Glomerular visceral epithelial cell (primary cell): Measurements from ENCODE around the gene LAMA5.

Experiments
- DNase-seq: peaks from one replicate; pipeline ENCODE4 v3.0.0-alpha.2; 2016; ENCODE audit errors: extremely low spot score

The LAMA5 gene

DNA sequence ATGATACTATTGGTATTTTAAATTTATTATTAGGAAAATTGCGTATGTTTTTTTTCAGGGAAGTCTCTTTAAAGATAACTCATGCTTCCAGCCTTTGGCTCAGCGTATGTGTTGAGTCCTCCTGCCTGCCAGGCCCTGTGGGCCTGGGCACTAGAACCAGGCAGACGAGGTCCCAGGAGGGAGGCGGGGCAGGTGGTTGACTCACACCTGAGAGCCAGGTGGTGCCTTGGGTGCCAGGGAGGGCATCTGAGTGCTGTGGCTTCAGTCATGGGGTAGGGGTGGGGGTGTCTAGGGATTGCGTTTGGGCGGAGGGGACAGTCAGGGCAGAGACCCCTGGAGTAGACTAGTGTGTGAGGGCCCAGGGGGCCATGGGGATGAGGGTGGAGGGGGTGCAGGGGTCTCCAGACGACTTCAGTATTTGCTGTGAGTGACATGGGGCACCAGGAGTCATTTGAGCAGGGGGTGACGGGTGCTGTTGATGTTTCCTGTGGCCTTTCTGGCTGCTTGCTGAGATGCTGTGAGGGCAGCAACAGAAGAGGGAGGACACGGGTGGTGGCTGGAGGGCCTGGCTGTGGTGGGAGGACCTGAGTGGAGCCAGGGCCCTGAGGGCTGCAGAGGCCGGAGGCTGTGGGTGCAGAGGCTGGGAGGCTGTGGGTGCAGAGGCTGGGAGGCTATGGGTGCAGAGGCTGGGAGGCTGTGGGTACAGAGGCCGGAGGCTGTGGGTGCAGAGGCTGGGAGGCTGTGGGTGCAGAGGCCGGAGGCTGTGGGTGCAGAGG, 79.2 kb downstream of the LAMA5 start:
- DNase-seq, result no peak

DNA sequence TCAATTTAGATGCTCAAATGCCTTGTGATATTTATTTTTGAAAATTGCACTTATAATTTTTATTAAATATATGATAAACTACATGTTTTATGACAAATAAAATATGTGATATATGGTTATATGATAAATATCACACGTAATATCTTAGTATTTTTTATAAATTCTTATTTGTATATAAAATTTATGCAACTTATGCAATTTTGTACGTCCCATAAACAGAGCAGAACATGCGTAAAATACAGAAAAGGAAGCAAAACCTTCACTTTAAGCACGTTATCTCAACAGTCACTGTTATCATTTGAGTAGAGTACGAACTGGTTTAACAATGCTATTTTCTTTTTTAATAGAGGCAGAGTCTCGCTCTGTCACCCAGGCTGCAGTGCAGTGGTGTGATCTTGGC, 80.0 kb downstream of the LAMA5 start:
- DNase-seq, result no peak

DNA sequence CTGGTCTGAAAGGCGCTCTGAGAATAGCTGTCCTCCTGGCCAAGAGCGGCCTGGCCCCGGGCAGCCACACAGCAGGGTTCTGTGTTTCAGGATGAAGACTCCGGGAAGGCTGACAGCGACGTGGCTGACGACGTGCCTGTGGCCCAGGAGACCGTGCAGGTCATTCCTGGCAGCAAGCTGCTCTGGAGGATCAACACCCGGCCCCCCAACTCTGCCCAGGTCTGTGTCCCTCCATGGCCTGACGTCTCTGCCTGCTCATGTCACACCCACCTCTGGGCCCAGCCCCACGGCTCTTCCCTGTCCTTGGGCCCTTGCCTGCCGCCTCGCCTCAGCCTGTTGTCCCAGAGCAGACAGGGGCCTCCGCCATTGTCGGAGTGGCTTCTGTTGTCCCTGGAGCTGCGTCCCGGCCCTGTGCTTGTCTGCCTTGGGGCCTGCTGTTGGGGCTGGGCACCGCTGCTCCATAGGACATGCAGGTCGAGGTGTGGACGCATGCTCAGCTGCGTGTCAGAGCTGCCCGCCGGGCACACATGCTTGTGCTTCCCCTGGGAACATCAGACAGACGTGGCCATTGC, 80.5 kb downstream of the LAMA5 start:
- DNase-seq, result no peak

DNA sequence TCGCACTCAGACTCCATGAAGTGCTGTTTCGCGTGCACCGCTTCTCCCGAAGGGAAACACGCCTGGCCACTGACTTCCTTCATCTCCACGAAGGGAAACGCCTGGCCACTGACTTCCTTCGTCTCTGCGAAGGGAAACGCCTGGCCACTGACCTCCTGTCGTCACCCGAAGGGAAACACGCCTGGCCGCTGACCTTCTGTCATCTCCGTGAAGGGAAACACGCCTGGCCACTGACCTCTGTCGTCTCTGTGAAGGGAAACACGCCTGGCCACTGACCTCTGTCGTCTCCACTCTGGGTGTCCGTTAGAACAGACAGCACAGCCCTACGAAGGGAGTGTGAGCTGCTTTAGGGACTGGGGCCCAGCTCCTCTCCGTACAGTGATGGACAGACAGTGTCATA, 81.4 kb downstream of the LAMA5 start:
- DNase-seq, result no peak

DNA sequence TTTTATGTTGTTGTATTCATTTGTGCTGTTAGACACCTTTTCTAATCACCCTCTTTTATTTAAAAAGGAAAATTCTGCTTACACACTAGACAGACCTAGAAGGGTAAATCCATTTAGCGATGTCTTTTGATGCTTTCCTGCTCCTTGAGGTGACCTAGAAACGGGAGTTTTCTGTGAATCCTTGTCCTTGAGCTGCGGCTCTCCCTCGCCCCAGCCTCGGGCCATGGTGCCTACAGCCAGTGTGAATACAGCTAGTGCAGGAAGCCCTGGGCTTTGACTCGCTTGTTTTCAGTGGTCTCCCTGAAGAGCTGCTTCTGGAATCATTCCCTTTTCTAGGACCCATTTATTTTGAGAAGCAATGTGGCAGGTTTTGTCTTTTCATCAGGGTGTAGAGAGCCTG, 82.0 kb downstream of the LAMA5 start:
- no peak for DNase-seq

DNA sequence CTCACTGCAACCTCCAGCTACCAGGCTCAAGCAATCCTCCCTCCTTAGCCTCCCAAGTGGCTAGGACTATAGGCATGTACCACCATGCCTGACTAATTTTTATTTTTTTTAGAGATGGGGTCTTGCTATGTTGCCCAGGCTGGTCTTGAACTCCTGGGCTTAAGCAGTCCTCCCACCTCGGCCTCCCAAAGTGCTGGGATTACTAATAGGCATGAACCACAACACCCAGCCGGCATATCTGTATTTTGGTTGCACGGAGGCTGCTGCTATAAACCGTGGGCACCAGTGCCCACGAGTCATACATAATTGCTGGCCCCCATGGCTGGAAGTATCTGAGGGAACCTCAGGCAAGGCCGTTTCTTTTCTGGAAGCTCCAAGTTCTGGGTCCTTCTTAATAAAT, 82.7 kb downstream of the LAMA5 start:
- DNase-seq, result no peak

DNA sequence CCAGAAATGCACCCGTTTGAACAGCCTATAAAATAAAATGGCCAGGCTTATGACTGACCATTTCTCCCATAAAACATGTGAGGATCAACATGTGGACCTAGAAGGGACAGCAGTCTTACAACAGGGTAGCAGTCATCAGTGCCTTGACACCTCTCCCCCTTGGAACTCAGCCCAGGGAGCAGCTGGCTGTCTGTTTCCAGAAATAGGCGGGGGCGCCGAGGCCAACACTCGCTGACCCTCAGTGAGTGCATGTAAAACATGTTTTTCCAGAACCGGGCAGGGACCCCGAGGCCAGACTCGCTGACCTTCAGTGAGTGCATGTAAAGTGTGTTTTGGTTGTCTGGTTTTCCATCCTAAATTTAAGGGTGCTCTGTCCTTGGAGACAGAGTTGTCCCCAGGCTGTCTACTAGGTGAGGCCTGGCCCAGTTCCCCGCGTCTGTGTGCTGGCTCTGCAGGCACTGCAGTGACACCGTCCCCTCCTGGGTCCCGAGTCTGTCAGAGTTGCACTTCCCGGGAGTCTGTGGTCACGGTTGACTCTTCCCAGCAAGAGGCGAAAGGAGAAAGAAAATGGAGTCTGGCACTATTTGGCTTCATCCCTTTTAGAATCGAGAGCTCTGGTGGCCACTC, 84.1 kb downstream of the LAMA5 start:
- DNase-seq, result no peak

DNA sequence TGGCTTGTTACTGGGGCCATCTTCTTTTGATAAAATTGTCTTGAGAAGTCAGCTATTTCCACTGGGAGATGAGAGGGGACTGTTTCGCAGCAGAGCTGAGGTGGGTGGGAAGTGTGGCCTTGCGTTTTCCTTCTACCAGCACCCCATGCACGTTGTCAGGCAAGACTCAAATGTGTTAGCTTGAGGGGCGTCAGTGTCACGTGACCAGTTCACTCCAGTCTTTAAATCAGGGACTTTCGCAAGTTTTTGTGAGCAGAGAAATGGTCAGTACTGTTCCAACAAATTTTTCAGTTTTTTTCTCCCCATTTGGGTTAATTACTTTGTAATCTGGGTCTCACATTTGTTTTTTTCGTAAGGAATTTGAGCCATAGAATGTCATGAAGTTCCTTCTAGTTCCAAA, 85.0 kb downstream of the LAMA5 start:
- no peak for DNase-seq

DNA sequence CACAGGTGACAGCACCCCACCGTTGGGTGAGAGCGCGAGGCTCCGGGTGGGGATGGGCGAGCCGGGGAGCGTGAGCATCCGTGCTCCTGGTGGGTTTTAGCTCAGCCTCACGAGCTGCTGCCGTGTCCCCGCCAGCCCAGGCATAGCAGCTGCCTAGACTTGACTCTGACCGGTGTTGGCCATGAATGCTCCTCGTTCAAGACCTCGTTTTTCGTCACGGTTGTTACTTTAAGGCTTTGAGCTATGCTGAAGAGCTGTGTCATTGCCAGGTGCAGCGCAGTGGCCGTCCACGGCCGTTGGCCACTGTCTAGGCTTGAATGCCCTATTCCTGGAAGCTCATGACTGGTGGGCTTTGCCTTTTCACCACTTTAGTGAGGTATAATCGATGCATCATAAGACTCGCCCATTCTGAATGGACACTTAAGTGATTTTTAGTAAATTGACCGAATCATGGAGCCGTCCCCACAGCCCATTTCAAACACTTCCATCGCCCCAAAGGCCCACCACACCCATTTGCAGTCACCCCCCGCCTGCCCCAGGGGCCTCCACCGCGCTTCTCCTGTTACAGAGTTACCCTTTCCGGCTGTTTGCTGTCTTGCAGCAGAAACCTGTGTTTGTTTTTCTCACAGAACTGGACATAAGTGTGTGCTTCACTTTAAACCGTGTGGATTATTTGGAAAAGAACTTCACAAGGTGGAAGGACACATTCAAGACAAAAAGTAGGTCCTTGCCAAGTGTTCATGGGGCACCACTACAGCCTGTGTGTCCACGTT, 85.8 kb downstream of the LAMA5 start:
- no peak for DNase-seq

DNA sequence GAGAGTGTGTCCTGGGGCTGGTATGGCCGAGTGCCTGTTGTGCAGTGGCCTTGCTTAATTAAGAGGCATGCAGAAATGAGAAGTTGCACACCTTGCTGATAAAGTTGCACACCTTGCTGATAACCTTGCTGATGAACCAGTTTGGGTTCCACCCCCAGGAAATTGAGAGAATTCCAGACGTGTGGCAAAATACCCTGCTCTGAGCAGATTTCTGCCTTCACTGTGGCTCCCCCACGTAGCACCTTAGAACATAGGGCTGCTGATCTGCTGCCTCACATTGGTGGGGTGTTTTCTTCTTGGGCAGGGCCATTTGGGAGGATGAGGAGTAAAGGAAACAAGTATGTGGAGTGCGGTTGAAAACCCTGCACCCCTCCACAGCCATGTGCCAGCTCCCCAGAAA, 86.8 kb downstream of the LAMA5 start:
- no peak for DNase-seq

DNA sequence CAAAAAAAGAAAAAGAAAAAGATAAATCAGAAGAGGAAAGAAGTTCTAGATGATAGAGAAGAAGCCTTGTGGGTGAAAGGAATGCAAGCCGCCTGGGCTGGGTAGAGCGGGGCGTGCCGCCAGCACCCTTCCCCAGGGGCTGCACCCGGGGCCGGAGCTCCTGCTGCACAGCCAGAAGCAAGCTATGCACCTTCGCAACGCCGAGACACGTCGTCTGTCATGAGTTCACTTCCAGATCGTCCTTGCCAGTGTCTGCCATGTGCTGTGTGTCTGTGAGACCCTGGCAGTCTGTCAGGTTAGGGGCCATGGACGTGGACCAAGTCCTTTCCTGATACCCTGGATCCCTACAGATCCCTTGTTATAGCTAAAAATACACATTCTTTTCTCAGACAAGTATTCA, 89.9 kb downstream of the LAMA5 start:
- DNase-seq, result no peak

DNA sequence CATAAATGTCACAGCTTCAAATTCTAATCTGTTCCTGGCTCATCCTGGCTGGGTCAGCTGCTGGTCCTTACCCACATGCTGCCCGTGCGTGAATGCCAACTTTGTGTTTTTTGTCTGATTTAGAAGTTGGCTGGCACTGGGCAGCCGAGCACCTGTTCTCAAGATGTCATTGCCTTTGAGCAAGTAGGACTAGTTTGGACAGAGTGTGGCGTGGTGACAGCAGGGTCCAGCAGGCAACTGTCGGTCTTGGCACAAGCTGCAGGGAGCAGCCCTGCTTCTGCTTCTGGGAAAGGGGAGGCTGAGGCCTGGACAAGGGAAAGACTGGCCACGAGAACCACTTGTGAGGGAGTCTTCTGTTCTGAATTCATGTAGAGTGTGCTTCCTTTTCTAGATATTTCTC, 90.7 kb downstream of the LAMA5 start:
- DNase-seq, result no peak

DNA sequence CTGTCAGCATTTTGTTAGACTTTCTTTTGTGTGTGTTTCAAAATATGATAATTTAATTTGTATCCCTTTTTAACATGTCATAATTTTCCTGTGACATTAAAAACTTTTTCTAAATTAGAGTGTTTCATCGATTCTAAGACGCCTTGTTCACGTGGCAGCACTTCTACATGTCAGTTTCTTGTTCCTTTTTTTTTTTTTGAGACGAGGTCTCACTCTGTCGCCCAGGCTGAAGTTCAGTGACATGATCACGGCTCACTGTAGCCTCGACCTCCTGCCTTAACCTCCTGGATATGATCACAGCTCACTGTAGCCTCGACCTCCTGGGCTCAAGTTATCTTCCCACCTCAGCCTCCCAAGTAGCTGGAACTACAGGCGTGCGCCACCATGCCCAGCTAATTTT, 91.9 kb downstream of the LAMA5 start:
- DNase-seq, result no peak

DNA sequence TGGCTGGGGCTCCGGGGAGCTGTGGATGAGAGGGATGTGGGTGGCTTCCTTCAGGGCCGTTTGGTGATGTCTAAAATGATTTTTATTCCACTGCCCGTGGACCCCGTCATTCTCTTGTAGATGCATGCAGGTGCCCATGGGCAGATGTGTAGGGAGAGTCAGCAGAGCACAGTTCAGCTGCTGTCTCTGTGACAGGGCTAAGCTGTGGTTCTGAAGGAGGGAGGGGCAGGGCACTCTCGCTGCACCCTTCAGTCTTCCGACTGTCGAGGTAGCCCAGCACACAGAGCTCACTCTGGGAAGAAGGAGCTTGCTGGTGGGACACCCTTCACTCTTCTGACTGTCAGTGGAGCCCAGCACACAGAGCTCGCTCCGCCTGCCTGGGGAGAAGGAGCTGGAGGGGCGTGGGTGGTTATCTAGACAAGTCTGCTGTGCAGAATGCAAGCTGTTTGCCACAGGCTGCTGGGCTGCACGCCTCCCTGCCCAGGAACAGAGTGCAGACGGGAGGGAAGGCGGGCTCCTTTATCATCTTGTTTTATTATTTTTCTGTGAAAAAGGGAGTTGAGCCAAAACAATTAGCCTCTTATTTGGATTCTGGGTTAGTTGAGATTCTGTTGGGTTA, 92.7 kb downstream of the LAMA5 start:
- no peak for DNase-seq

DNA sequence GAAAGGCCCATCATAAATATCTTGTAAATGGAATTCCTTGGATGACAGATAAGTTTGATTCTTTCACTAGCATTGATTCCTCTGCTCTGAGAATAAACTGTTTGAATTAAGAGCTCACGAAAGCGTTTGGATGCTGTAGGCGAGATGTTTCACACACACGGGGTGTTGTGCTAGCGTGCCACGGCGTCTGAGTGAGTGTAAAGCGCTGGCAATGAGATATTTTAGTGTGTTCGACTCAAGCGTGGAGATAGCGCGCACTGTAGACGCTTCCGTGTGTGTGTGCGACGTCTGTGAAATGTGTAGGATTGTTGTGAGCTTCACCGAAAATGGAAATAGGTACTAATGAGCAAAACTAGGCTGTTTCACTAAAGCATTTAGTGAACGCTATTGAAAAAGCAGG, 93.7 kb downstream of the LAMA5 start:
- DNase-seq, result no peak

DNA sequence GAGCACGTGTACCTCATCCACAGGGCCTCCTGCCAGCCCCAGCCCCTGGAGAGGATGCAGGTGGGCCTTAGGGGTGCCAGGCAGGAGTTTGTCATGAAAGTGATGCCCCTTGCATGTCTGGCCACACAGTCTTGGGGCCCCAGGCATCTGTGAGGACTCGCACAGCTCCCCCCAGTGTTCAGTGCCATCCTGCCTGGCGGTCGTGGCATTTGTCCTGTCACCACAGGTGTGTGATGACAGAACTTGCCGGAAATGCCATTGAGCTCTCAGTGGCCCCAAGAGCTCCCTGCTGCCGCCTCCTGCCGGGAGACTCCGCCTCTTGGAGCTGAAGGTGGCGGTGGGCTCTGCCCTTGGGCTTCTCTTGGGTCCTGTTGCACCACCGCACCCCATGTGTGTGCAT, 94.9 kb downstream of the LAMA5 start:
- DNase-seq, result no peak

DNA sequence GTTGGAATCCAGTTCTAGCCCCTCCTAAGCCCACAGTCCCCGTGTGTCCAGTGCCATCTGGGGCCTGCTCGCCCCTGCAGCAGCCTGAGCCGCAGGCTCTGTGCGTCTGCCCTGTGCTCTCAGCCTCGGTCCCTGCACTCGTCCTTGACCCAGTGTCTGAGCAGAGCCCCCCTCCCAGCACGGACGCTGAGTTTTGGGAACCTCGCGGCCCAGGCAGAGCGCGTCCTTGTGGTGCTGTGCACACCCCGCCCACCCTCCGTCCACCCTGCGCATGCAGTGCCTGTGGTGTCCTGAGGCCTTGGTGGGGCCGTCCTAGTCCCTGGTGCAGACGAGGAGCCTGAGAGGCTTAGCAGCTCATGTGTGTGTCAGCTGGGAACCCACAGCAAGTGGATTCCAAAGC, 97.2 kb downstream of the LAMA5 start:
- no peak for DNase-seq

DNA sequence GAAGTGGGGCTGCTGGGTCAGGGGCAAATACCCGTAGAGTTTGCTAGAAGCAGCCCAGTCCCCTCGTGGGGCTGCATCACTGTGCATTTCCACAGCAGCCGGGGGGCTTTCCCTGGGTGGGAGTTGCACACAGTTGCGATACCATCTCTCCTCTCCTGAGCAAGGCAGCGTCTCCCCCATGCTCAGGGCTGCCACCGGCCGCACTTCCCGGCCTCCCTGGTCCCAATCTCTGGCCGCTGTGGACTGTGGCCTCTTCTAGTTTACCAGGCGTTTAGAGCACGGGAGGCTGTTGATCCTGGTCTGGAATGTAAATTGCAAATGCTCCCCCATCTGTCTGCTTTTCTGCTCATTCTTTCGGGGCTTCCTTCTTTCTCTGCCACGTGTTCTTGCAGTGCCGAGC, 97.7 kb downstream of the LAMA5 start:
- no peak for DNase-seq

DNA sequence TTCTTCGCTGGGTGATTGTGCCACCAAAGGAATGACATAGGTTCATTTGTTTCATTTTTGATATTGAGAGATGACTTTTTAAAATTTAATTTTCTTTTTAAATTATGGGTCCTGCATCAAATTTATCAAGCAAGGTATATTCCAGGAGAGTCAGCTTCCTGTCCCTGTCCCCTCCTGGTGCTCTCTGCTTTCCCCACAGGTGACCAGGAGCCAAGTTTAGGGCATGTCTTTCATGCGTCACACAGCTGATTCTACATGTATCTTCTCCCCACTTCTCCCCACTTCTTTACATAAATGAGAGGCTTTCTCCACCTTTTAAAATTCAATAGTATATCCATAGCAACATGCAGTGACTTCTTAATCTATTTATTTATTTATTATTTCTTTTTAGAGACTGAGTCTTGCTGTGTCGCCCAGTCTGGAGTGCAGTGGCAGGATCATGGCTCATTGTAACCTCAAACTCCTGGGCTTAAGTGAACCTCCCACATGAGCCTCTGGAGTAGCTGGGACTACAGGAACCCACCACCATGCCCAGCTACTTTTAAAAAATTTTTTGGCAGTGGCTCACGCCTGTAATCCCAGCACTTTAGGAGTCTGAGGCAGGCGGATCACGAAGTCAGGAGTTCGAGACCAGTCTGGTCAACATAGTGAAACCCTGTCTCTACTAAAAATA, 98.7 kb downstream of the LAMA5 start:
- no peak for DNase-seq

DNA sequence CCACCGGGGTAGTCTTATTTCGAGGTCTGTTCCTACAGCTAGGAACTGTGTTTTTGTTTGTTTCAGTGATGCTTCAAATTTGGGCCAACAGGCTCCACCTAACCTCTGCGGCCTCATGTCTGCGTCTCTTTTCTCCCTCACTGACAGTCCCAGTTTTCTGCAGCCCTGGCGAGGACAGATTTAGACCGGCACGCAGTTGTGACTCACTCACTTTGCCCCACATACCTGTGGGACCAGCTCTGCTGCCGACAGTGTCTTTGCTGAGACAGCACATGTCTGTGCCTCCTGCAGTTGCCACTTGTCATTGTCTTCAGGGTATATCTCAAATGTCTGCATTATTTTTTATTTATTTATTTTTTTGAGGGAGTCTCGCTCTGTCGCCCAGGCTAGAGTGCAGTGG, 99.6 kb downstream of the LAMA5 start:
- no peak for DNase-seq

DNA sequence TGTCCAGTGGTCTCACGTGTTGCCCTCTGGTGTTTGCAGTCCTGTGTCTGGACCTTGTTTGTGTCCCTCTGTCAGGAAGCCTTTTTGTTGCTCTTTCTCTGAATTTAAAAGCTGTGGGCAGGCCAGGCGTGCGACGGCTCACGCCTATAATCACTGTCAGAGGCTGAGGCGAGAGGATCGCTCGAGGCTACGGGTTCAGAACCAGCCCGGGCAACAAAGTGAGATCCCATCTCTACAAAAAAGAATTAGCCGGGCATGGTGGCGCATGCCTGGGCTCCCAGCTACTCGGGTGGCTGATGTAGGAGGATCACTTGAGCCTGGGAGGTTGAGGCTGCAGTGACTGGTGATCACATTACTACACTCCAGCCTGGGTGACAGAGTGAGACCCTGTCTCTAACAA, 100.3 kb downstream of the LAMA5 start:
- DNase-seq, result no peak

DNA sequence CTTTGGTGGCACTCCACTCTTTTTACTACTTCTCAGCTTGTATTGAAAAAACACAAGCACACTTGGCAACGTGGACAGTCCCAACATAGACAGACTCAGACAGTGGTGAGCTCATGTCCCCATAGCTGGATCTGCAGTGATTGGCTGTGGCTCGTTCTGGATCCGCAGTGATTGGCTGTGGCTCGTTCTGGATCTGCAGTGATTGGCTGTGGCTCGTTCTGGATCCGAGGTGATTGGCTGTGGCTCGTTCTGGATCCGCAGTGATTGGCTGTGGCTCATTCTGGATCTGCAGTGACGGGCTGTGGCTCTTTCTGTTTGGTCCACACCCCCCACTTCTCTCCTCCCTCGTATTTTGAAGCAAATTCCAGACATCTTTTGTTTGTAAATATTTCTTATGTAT, 100.8 kb downstream of the LAMA5 start:
- no peak for DNase-seq
